Brain microvascular endothelial cell (primary cell): ENCODE data around the gene EIF3L.

Source experiments
- DNase-seq: peaks from one replicate; pipeline ENCODE4 v3.0.0-alpha.2; 2020
- H3K27ac ChIP-seq: fragments of 250-450 bp; sonication (Bioruptor Pico); 2 replicates; pipeline ENCODE4 v1.5.1; 2020; ENCODE audit warnings: mild to moderate bottlenecking, moderate library complexity
- H3K27me3 ChIP-seq: fragments of 250-450 bp; sonication (Bioruptor Pico); replicated peaks from 2 replicates; pipeline ENCODE4 v1.5.1; 2020; ENCODE audit warnings: mild to moderate bottlenecking
- H3K36me3 ChIP-seq: fragments of 250-450 bp; sonication (Bioruptor Pico); replicated peaks from 2 replicates; pipeline ENCODE4 v1.5.1; 2020; ENCODE audit warnings: mild to moderate bottlenecking
- H3K4me3 ChIP-seq: 2 replicates; pipeline ENCODE4 v1.5.1; 2011; ENCODE audit warnings: low read depth, mild to moderate bottlenecking, control low read depth, low read length, moderate library complexity
- CTCF ChIP-seq: IDR thresholded peaks from 2 replicates; pipeline ENCODE4 v1.5.1; 2011; ENCODE audit warnings: low read depth, mild to moderate bottlenecking, moderate library complexity, low read length, control low read depth, inconsistent platforms; ENCODE audit errors: missing control alignments
- in situ Hi-C: cut with HindIII; loops from 2 replicates; pipeline ENCODE4 v1.10.0; 2017; ENCODE audit warnings: low sequenced_read_pairs, low pct_ligation_motif_present

Gene EIF3L

GRCh38 chr22:37918580-37919270 lies 69.5 kb downstream of the EIF3L start:
- H3K4me3 ChIP-seq: no peak overlapping the region
- no peaks in the 10 kb centered on the region for H3K27me3 ChIP-seq
- H3K27ac ChIP-seq: no peak overlapping the region
- DNase-seq: no peak
- no peak for TF ChIP-seq CTCF
- peaks cover 58% of the 10 kb centered on the region for H3K36me3 ChIP-seq
- in situ Hi-C loops: no loop called here

- in situ Hi-C loops: no loop called here
- Histone ChIP-seq H3K36me3 (peaks cover 56% of the 10 kb centered on the region), H3K27ac (no peak overlapping the region), H3K4me3 (no peak overlapping the region), H3K27me3 (no peaks in the 10 kb centered on the region)
- no peak for DNase-seq
- no peak for TF ChIP-seq CTCF
Observed at GRCh38 chr22:37920126-37920525, 70.9 kb downstream of the EIF3L start.

- in situ Hi-C loops: no loop called here
- TF ChIP-seq CTCF: no peak
- peaks cover 60% of the 10 kb centered on the region for H3K36me3 ChIP-seq
- H3K4me3 ChIP-seq: no peak overlapping the region
- no peaks in the 10 kb centered on the region for H3K27me3 ChIP-seq
- no peak overlapping the region for H3K27ac ChIP-seq
- DNase-seq: no peak
Observed at GRCh38 chr22:37922191-37922590, 73.0 kb downstream of the EIF3L start.

- Histone ChIP-seq H3K27me3 (no peaks in the 10 kb centered on the region), H3K27ac (no peak overlapping the region), H3K36me3 (peaks cover 58% of the 10 kb centered on the region), H3K4me3 (no peak overlapping the region)
- TF ChIP-seq CTCF: no peak
- in situ Hi-C loops: no loop called here
- DNase-seq: no peak
Observed at GRCh38 chr22:37923927-37924326, 74.7 kb downstream of the EIF3L start.

- Histone ChIP-seq H3K4me3 (no peak overlapping the region), H3K27me3 (no peaks in the 10 kb centered on the region), H3K27ac (no peak overlapping the region), H3K36me3 (peaks cover 61% of the 10 kb centered on the region)
- TF ChIP-seq CTCF: no peak
- no peak for DNase-seq
- in situ Hi-C loops: no loop called here
Observed at GRCh38 chr22:37924386-37925065, 75.3 kb downstream of the EIF3L start.
